HG03342 (cell line): ENCODE measurements around the gene CDIP1.

ENCODE experiments used
- ATAC-seq: cut with Tn5 transposase; IDR thresholded peaks from one replicate; pipeline ENCODE4 v1.9.1; 2021; ENCODE audit warnings: mild to moderate bottlenecking, moderate library complexity; ENCODE audit not compliant: unreplicated experiment

The CDIP1 gene

DNA sequence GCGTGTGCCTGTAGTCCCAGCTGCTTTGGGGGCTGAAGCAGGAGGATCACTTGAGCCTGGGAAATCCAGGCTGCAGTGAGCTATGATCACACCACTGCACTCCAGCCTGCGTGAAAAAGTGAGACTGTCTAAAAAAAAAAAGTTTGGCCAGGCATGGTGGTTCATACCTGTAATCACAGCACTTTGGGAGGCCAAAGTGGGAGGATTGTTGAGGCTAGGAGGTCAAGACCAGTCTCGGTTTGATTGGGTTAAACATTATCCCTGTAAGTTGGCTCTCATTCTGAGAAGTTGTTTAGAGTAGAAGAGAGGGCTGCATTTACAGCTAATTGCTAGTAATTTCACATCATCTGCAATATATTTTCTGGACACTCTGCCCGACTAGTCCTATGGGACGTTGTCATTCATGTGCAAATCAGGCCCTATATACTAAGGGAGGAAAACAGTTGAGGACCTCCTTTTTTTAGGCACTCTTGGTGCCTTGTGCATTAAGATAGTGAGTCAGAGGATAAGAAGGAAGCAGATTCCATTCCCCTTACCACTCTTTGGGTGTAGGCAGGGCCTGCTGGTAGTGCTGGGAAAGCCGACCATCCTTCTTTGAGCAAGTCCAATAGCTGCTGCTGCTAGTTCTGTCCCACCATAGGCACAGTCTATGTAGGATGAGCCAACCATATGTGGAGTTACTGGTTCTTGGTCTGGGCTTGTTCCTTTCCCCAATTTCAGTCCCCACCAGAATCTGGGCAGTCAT lies 43.7 kb downstream of the CDIP1 start:
- no peak for ATAC-seq

DNA sequence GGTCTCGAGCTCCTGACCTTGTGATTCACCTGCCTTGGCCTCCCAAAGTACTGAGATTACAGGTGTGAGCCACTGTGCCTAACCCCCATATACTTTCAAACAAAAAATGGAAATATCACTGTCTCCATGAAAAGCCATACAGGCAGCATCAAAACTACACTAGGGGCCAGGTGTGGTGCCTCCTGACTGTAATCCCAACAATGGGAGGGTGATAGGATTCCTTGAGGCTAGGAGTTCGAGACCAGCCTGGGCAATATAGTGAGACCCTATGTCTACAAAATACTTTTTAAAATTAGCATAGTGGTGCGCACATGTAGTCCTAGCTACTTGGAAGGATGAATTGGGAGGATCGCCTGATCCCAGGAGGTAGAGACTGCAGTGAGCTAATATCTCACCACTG lies 46.7 kb downstream of the CDIP1 start:
- ATAC-seq, result no peak

DNA sequence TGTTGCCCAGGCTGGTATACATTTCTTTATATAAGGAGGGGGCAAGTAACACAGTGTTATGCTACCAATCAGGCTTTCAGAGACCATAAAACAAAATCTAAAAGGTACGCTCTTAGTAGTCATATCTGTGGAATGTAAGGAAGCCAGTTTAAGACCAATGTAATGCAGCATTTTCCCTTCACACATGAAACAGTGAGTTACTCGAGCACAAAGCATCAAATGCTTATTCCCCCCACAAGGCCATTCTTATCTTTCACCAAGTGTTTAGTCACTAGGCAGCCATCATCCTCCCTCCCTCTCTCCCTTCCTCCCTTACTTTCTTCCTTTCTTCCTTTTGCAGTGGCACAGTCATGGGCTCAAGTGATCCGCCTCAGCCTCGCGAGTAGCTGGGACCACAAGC lies 49.5 kb downstream of the CDIP1 start:
- ATAC-seq, result no peak

DNA sequence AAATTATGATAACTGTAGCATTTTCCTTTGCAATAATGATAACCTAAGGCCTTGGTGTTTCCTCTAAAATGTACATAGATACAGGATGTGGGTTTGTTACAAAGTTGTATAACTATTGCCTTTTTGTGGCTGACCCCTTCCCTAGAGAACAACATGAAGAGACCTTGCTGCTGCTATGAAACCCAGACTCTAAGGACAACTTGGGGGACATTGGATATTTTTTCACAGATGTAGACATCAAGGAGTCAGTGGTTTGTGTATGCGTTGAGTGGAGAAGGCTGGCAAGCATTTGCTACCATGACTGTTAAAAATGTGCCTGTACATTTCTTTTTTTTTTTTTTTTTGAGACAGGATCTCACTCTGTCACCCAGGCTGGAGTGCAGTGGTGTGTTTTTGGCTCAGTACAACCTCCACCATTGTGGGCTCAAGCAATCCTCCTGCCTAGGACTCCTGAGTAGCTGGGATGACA lies 50.0 kb downstream of the CDIP1 start:
- no peak for ATAC-seq

DNA sequence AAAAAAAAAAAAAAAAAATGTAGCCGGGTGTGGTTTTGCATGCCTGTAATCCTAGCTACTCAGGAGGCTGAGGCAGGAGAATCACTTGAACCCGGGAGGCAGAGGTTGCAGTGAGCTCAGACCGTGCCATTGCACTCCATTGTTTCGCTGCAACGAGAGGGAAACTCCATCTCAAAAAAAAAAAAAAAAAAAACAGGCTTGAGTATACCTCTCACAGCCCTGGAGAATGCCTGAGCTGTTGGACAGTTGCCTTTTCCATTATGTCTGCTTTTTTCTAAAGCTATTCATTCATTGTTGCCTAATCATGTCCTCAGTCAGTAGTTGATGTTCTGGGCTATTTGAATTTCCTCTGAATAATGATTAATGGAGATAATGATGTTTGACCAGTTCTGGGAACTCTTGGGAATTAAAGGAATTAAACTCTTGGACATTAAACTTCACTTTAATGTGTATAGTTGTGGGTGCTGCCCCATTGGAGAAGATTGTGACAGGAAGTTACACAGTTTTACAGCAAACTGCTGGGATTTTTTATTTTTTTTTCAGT lies 50.5 kb downstream of the CDIP1 start:
- ATAC-seq, result no peak

DNA sequence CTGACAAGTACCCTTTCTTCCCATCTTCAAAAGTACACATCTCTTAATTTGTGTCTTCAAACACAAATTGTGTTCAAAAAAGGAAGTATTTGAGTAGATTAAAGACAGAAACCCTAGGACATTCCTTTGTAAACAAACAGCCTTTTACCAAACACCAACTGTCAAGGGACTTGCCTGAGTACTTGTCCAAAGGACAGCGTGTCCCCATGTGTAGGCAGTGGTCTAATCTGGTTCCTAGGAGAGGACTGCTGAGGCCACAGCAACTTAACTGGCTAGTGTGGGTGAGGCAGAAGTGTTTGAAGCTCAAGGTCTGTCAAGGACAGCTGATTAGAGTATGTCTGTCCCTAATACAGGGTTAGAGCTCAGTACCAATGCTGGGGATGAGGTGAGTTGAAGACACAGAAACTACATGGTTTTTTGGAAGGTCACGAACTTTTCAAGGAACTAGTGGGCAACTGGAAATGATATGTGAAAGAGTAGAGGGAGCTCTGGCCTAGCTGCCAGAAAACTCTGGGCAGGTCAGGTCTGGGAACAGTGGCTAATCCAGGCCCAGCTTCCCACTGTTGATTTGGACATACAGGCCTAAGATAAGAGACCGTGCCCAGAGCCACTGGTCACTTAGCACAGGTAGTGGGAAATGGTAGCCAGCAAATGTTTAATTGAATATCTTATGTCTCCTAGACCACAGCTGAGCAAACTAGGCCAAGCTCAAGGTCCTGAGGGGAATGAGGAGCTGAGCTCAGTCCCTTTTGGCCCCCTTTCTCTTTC lies 52.3 kb downstream of the CDIP1 start:
- ATAC-seq, result no peak

DNA sequence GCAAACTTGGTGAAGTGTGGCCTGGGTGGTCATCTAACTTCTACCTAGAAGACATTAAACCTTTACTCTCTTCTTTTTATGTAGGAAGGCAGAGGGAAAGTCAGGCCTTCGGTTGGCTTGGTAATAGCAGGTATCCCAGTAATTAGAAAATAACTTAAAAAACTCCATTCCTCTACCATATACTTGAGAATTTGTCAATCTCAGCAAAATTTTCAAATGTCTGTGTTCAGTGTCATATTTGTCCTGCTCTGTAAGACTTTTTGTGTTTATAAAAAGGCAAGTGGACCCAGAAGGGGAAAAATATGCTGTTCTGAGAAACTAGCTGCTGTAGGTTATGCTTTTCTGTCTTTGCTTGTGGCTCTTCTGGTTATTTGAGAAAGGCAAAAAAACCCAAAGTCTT lies 56.6 kb downstream of the CDIP1 start:
- no peak for ATAC-seq

DNA sequence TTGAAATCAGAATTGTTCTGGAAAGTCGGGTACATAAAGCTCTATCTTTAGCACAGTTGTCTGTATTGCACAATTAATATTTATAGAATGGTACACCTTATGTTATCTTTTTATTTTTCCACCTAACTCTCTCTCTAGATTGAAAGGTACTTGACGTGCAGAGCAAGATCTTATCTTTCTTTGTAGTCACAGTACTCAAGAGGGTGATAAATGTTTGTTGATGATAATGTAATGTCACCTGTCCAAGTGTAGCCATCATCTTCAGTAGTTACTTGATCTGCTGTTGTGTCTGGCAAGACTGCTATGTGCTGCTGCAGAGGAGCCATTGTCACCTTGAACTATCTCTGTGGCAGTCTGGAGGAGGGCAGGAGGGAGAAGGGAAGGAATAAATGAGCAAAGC lies 57.0 kb downstream of the CDIP1 start:
- ATAC-seq, result no peak

DNA sequence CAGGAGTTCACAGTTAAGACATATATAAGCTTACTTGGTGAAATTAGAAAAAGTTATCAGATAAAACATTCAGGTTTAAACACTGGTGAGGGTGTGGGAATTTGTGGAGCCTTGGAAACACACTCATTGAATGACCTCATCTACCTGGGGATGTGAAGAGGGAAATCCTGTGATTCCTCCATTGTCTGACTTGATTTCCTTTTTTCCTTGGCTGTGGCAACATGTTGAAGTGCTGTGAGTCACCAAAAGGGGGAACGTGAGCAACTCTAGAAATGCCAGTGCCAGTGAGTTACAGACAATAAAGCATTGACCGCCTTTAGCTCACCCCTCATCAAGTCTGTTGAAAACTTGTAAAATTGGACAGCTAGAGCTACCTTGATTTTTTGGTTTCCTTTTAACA lies 60.6 kb downstream of the CDIP1 start:
- no peak for ATAC-seq

DNA sequence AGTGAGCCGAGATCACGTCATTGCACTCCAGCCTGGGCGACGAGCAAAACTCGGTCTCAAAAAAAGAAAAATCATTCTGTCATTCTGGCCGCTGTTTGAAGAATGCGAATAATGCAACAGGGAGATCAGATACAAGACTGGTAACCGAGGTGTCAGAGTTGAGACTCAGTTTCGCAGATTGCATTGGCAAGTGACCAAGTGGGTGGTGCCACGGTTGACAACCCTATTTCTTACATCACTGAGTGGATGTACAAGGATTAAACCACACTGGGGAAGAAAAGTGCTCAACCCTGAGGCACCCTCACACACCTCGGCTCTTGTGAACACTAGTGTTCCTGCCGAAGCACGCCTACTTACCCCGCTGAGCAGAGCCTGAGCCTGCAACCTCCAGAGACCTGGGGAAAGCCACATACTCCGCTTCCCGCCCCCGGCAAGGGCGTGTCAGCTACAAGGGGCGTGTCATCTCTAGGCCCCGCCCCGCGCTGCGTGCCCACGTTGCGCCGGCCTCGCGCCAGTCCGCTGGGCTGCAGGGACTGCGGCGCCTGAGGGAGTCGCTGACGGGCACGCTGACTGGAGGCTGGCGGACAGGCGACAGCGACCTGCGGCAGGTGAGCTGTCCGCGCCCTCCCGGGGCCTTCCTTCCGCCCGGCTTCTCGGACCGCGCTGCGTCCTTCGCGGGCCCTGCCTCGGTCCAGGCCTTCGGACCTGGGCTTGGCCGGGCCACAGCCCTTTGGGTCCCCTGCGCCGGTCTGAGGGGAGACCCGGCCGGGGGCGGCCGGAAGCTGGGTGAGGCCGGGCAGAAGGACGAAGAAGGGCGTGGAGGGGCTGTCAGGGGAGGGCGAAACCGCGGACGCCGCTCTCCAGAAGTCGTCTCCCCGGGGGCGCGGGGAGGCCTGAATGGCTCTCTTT lies 62.4 kb downstream of the CDIP1 start, which contains the start of gene HMOX2:
HMOX2 (plus strand) TSS at position 519 of the 909 bp plus-strand sequence. CDS start 29,127 bp downstream, outside the sequence.
- ATAC-seq, result peak; percentile 71

DNA sequence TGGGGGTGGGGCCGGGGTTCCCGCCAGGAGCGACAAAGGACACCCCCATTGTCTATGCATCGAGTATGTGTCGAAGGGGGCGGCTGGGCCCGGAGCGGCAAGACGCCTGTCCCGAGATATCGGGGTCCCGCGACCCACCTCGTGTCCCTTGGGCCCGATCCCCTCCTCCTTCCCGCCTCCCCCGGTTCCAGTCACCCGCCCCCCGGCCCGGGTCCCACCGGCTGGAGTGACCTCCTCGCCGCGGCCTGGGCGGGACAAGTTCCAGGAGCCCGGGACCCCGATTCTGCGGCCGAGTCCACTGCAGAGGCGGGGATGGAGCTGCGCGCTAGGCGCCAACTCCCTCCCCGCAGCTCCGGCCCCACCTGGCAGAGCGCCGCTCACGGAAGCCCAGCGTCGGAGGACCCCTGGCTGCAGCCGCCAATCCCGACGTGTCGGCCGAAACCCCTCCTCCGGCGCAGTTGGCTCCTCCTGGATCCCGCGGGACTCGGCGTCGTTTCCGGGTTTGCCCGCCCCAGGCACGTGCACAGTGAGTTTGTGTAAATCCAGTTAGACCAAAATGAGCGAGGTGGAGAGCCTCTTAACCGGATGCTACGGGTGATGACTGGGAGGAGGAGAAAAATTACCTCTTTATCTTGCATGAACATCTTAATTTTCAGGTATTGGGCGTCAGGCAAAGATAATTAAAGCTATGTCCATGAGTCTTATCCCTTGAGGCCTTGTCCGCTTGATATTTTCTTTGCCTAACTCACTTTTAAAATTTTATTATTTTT lies 64.2 kb downstream of the CDIP1 start, which contains the start of gene NMRAL1:
NMRAL1 (minus strand) TSS at position 434 of the 770 bp plus-strand sequence. CDS start 493 bp downstream, outside the sequence.
- ATAC-seq, result peak; percentile 56

DNA sequence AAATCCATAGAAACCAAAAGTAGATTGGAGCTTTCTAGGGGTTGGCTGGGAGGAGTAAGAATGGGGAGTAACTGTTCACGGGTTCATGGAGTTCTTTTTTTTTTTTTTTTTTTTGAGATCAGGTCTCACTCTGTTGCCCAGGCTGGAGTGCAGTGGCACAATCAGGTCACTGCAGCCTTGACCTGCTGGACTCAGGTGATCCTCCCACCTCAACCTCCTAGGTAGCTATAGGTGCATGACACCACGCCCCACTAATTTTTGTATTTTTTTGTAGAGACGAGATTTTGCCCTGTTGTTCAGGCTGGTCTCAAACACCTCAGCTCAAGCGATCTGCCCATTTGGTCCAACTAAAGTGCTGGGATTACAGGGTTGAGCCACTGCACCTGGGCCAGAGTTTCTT lies 65.7 kb downstream of the CDIP1 start:
- ATAC-seq, result no peak

DNA sequence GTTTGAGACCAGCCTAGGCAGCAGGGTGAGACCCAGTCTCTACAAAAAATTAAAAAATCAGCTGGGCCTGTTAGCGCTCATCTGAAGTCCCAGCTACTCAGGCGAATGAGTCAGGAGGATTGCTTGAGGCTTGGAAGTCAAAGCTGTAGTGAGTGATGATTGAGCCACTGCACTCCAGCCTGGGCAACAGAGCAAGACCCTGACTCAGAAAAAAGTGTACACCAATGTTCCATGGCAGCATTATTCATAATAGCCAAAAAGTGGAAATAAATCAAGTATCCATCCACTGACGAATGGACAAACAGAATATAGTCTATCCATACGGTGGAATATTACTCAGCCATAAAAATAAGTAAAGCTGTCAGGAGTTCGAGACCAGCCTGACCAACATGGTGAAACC lies 66.7 kb downstream of the CDIP1 start:
- ATAC-seq, result no peak

DNA sequence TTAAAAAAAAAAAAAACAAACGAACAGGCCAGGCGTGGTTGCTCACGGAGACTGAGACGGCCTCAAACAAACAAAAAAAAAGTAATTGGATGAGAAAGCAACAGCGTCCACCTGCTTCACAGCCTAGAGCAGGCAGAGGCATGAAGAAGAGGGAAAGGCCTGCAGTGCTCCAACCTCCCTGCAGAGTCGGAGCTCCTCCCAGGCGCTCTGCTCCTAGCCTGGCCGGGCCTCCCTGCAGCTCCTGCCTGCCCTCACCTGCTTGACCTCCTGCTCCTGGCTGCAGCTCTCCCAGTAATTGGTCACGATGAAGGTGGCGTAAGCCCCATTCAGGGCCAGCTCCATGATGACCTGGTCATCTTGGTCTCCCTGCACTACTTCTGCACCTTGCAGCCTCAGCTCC lies 69.6 kb downstream of the CDIP1 start:
- ATAC-seq, result no peak

DNA sequence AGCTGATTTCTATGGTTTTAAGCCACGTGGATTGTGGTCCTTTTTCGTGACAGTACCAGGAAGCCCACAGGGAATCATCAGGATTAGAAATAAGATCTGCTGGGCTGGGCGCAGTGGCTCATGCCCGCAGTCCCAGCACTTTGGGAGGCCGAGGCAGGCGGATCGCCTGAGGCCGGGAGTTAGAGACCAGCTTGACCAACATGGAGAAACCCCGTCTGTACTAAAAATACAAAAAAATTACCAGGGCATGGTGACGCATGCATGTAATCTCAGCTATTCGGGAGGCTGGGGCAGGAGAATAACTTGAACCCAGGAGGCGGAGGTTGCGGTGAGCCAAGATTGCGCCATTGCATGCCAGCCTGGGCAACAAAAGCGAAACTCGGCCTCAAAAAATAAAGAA lies 70.7 kb downstream of the CDIP1 start:
- ATAC-seq, result no peak

DNA sequence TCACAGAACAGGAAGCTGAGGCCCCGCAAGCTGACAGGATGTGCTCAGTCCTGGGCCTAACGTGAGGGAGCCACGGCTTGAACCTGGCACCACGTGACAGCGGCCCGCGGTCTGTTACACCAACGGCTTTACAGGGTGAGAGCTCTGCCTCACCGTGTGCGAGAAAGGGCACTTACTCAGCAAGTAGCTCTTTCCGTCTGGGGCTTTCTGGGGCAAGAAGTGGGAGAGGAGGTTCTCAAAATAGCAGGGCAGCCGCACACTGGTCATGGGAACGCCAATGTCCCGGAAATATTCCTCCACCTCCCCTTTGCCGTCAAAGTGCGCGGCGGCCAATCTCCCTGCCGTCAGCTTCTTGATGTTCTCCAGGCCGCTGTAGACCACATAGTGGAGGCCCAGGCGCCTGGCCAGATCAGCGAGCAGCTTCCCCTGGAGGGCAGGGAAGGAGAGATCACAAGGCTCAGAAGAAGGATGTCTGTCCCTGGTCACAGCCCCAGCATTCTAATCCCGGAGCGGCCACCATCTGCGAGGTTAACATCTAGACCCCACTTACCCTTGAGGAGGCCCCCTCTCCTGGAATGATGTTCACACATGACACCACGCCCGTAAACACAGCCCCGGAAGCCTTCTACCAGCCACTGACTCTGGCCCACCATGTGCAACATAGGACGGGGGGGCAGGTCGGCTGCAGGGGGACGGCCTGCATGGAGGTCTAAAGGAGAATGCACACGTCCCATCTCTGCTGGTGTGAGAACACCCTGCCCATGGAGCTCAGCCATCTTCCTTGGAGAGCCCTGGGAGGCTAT lies 72.4 kb downstream of the CDIP1 start:
- ATAC-seq, result no peak

DNA sequence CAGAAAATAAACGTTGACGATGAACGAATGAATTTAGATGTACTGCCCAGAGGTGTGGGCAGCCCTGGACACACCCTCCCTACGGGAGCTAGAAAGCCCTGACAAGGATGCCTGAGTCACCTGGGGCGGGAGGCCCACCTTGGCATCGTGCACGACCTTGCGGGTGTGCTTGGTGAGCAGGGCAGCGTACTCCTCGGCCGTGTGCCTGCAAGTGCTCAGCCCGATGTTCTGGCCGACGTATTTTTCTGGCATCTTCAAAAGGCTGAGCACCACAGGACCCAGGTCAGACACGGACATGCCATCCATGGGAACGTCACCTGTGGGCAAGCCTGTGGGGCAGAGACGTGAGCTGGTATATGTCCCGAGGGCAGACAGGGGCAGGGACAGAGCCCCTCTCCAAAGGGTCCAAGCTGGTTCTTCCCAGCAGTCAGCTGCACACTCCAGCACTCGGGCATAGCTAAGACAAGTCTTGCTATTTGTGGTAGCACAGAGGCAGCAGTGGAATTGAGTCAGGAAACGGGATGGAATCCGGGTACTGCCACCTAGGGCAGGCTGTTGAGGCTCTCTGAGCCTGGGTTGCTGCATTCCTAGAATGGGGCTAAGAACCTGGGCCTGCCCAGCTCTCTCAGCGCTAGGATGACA lies 74.9 kb downstream of the CDIP1 start:
- no peak for ATAC-seq

DNA sequence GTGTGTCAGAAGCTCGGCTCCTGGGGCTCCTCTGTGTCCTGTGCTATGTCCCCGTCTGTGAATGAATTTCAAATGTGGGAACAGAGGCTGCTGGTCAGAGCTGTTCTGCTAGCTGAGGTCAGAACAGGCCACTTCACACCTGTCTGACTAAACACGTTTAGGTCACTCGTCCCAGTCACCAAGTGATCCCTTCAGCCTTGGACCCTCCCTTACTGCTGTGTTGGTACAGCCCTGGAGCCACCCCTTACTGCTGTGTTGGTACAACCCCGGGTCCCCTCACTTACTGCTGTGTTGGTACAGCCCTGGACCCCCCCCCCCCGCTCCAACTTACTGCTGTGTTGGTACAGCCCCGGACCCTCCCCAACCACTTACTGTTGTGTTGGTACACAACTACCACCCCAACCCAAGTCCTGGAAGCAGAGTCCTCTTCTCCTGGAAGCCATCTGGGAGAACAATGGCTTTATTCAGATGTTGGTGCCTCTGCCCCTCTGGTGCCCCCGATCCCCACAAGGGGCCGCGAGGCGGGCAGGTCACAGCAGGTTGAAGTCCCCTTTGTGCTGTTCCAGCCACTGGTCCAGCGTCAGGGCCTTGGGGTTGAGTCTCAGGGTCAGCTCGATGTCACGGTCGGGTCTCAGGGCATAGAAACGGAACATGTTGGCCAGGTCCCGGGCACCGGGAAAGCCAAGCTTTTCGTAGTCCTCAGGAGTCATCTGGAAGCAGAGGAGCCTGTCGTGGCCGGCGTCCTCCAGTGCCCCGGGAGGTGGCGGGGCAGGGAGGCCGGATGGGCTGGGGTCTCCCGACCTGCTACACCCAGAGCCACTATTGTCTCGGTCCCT lies 77.1 kb downstream of the CDIP1 start:
- no peak for ATAC-seq
